Chondrocyte (in vitro differentiated cells): ENCODE data around the gene NELL2. TPM values are rescaled to one million over a fixed set of nuclear protein-coding genes. Genes with fewer than 3 reads are reported as not detected.

Source experiments
- DNase-seq: peaks from one replicate; pipeline ENCODE4 v3.0.0; 2021; ENCODE audit warnings: mixed read lengths, low spot score
- H3K27ac Mint-ChIP-seq: one replicate; pipeline ENCODE4 v1.8.0; 2021; ENCODE audit warnings: mild to moderate bottlenecking, moderate library complexity, mixed read lengths; ENCODE audit not compliant: unreplicated experiment
- H3K27me3 Mint-ChIP-seq: 2 replicates; pipeline ENCODE4 v1.8.0; 2021; ENCODE audit warnings: low read depth, mixed read lengths
- H3K36me3 Mint-ChIP-seq: 2 replicates; pipeline ENCODE4 v1.8.0; 2021; ENCODE audit warnings: low read depth, mixed read lengths
- H3K4me1 Mint-ChIP-seq: 2 replicates; pipeline ENCODE4 v1.8.0; 2021; ENCODE audit warnings: low read depth, mild to moderate bottlenecking, mixed read lengths
- H3K4me3 Mint-ChIP-seq: one replicate; pipeline ENCODE4 v1.8.0; 2021; ENCODE audit warnings: mild to moderate bottlenecking, moderate library complexity, mixed read lengths; ENCODE audit not compliant: unreplicated experiment
- H3K9me3 Mint-ChIP-seq: 2 replicates; pipeline ENCODE4 v1.8.0; 2021; ENCODE audit warnings: low read depth, mixed read lengths
- total RNA-seq: library from RNA; stranded (reverse); gene quantifications from 3 replicates; pipeline ENCODE4 v1.2.1, GENCODE V29; 2021
- TF ChIP-seq, protein P1 (sequence below): fragments of 200-600 bp; sonication (generic); IDR thresholded peaks from 2 replicates; pipeline ENCODE4 v1.5.0; 2021; ENCODE audit warnings: antibody characterized with exemption, mild to moderate bottlenecking, moderate library complexity

The NELL2 gene
- total RNA-seq, 1 donor from 2014 or later, result not detected

DNA sequence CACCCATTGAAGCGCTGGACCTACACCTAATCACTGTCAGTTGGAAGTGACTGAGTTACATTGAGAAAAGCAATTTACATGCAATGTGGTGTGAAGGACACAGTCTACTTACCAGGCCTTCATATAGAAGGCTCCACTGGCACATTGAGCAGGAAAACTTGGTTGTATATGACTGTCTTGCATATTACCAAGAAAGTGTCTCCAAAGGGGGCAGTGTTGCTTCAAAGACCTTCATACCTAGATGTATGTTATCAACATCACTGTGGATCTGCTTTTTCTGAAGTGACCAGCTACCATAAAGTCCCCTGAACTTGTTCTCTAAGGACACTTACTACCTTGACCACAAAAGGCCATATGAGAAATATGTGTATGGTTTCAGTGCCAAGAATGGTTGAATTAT is 64.1 kb downstream of the NELL2 start:
- Mint-ChIP-seq H3K27ac (no peak overlapping the region), H3K36me3 (no peaks in the 10 kb centered on the region), H3K27me3 (peaks cover 7% of the 10 kb centered on the region), H3K9me3 (no peaks in the 10 kb centered on the region), H3K4me1 (no peaks in the 10 kb centered on the region), H3K4me3 (no peak overlapping the region)
- TF ChIP-seq, protein P1, sequence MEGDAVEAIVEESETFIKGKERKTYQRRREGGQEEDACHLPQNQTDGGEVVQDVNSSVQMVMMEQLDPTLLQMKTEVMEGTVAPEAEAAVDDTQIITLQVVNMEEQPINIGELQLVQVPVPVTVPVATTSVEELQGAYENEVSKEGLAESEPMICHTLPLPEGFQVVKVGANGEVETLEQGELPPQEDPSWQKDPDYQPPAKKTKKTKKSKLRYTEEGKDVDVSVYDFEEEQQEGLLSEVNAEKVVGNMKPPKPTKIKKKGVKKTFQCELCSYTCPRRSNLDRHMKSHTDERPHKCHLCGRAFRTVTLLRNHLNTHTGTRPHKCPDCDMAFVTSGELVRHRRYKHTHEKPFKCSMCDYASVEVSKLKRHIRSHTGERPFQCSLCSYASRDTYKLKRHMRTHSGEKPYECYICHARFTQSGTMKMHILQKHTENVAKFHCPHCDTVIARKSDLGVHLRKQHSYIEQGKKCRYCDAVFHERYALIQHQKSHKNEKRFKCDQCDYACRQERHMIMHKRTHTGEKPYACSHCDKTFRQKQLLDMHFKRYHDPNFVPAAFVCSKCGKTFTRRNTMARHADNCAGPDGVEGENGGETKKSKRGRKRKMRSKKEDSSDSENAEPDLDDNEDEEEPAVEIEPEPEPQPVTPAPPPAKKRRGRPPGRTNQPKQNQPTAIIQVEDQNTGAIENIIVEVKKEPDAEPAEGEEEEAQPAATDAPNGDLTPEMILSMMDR, result peak; percentile 19
- DNase-seq, result no peak

DNA sequence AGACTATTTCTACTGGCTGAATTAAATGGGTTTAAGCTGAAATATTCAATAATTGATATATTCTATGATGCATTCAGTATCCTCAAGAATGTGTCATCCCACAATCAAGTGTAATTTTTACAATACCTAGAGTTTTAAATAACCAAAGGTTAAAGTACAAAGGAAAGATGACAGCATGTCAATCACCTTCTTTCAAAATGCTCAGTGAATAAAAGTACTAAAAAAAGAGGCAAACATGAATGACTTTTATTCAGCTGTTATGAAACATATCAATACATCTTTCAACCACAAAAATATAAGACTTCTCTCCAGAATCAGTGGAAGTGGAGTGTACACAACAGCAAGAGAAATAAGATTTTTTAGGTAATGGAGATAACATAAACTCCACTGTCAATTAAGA is 72.0 kb downstream of the NELL2 start:
- H3K4me1 Mint-ChIP-seq, result no peaks in the 10 kb centered on the region
- no peak for DNase-seq
- peaks cover 3% of the 10 kb centered on the region for H3K27me3 Mint-ChIP-seq
- no peak overlapping the region for H3K27ac Mint-ChIP-seq
- no peaks in the 10 kb centered on the region for H3K9me3 Mint-ChIP-seq
- no peaks in the 10 kb centered on the region for H3K36me3 Mint-ChIP-seq
- H3K4me3 Mint-ChIP-seq, result no peak overlapping the region
- TF ChIP-seq, protein P1, result no peak

DNA sequence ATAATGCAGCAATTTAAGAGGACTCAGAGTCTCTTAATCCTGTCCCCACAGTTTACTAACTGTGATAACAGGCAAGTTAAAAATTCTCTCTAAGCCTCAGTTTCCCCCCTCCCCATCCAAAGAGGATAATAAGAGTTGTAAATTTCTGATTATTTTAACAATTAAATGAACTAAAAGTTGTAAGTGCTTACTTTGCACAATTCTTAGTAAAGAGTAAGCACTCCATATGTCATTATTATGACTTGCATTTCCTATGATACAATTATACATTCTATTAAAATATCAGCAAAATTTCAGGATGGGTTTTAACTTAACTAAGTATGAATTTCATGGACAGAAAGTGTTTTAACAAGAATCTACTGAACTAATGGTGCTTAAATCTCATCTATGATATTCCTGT is 80.1 kb downstream of the NELL2 start:
- DNase-seq, result no peak
- Mint-ChIP-seq H3K27me3 (peaks cover 7% of the 10 kb centered on the region), H3K36me3 (no peaks in the 10 kb centered on the region), H3K4me3 (no peak overlapping the region), H3K27ac (no peak overlapping the region), H3K9me3 (peaks cover 8% of the 10 kb centered on the region), H3K4me1 (no peaks in the 10 kb centered on the region)
- TF ChIP-seq, protein P1, result no peak

DNA sequence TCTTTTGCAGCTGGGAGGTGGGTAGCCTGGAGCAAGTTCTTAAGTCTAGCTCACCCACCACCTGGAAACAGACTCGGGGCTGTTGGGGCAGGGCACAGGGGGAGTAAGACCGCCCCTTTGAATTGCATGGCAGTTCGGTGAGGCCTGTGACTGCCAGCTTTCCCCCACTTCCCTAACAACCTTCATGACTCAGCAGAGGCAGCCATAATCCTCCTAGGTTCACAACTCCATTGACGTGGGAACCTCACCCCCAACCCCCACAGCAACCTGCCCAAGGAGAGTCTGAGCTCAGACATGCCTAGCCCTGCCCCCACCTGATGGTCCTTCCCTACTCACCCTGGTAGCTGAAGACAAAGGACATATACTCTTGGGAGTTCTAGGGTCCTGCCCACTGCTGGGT is 87.4 kb downstream of the NELL2 start:
- TF ChIP-seq, protein P1, result no peak
- Mint-ChIP-seq H3K4me1 (no peaks in the 10 kb centered on the region), H3K9me3 (peaks cover 12% of the 10 kb centered on the region), H3K4me3 (no peak overlapping the region), H3K27ac (no peak overlapping the region), H3K36me3 (no peaks in the 10 kb centered on the region), H3K27me3 (peaks cover 8% of the 10 kb centered on the region)
- no peak for DNase-seq

DNA sequence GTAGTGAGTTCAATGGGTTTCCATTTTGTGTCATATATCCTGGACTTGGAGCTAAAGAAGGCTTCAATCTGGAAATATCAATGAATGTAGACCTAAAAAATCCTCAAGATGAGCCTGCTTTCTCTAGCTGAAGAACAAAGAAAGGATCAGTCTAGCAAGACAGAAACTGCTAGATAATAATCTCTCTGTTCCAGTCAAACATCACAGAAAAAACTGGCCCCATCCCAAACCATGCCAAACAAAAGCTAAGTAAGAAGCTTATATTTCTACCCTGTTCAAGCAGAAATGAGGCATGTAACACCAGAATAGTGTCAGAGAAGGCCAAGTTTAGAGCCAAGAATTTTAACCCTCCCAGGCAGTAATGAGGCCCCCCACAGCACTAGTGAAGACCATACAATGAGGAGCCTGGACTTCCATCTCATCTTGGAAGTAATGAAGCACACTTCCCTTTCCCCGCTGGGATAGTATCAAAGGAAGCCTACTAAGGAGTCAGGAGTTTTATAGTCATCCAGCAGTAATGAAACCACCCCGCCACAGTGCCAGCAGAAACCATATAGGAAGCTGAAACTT is 95.8 kb downstream of the NELL2 start:
- H3K36me3 Mint-ChIP-seq, result no peaks in the 10 kb centered on the region
- TF ChIP-seq, protein P1, result no peak
- H3K4me3 Mint-ChIP-seq, result no peak overlapping the region
- H3K9me3 Mint-ChIP-seq, result peaks cover 9% of the 10 kb centered on the region
- DNase-seq, result no peak
- H3K27ac Mint-ChIP-seq, result no peak overlapping the region
- H3K27me3 Mint-ChIP-seq, result peaks cover 6% of the 10 kb centered on the region
- no peaks in the 10 kb centered on the region for H3K4me1 Mint-ChIP-seq
